ENCODE results near the gene METTL23.

METTL23 gene

GRCh38 chr17:76726776-76727718 is at the start of gene METTL23:
TSS of gene METTL23 (plus strand) at chr17:76726839. CDS start at chr17:76729711, 2,872 bp downstream.
- DNase-seq (ENCODE audit: low spot score): peak; percentile 79

GRCh38 chr17:76677406-76677805 is 49.2 kb upstream of the METTL23 start:
- DNase-seq (ENCODE audit: low spot score): no peak

GRCh38 chr17:76678330-76678729 is 48.3 kb upstream of the METTL23 start:
- DNase-seq (ENCODE audit: low spot score): no peak

- no peak for DNase-seq (ENCODE audit: low spot score)
These were observed 47.4 kb upstream of the METTL23 start for GRCh38 chr17:76679239-76679638.

- peak; percentile 71 for DNase-seq (ENCODE audit: low spot score)
These were observed 45.2 kb upstream of the METTL23 start for GRCh38 chr17:76681222-76682137.

GRCh38 chr17:76682296-76682695 is 44.3 kb upstream of the METTL23 start:
- no peak for DNase-seq (ENCODE audit: low spot score)

GRCh38 chr17:76683011-76683755 is 43.5 kb upstream of the METTL23 start:
- DNase-seq (ENCODE audit: low spot score): no peak

GRCh38 chr17:76683921-76684745 is 42.5 kb upstream of the METTL23 start:
- no peak for DNase-seq (ENCODE audit: low spot score)

GRCh38 chr17:76684756-76685155 is 41.9 kb upstream of the METTL23 start:
- no peak for DNase-seq (ENCODE audit: low spot score)

GRCh38 chr17:76685366-76685765 is 41.3 kb upstream of the METTL23 start:
- DNase-seq (ENCODE audit: low spot score): no peak

- DNase-seq (ENCODE audit: low spot score): no peak
These were observed 40.8 kb upstream of the METTL23 start for GRCh38 chr17:76685846-76686245.

- DNase-seq (ENCODE audit: low spot score): no peak
These were observed 39.9 kb upstream of the METTL23 start for GRCh38 chr17:76686538-76687297.

- no peak for DNase-seq (ENCODE audit: low spot score)
These were observed 39.1 kb upstream of the METTL23 start for GRCh38 chr17:76687298-76688164.

- no peak for DNase-seq (ENCODE audit: low spot score)
These were observed 38.4 kb upstream of the METTL23 start for GRCh38 chr17:76688165-76688622.

GRCh38 chr17:76689859-76690258 is 36.8 kb upstream of the METTL23 start:
- no peak for DNase-seq (ENCODE audit: low spot score)

GRCh38 chr17:76690596-76691280 is 35.9 kb upstream of the METTL23 start:
- DNase-seq (ENCODE audit: low spot score): no peak

- DNase-seq (ENCODE audit: low spot score): no peak
These were observed 35.1 kb upstream of the METTL23 start for GRCh38 chr17:76691379-76692191.
